A204.1 (cell line): ENCODE results near the gene STK11.
"Not testable (repeated sequence)": the region's sequence is repeated elsewhere in the genome, so short reads cannot be mapped to it uniquely, and the experiment has no call there.

ENCODE experiments used
- FAIRE-seq: peaks from 2 replicates; lab custom pipeline; 2012; peaks lifted over from hg19 to GRCh38; lab: Jason Lieb, UNC

STK11 gene

GRCh38 chr19:1238369-1239303, 33.1 kb downstream of the STK11 start:
- FAIRE-seq: no peak

GRCh38 chr19:1239420-1239795, 33.8 kb downstream of the STK11 start:
- no peak for FAIRE-seq

- FAIRE-seq: no peak
These were observed 34.5 kb downstream of the STK11 start for GRCh38 chr19:1239796-1240737.

- FAIRE-seq: no peak
These were observed 35.3 kb downstream of the STK11 start for GRCh38 chr19:1240925-1241324.

- FAIRE-seq: peak; percentile 58
These were observed 36.0 kb downstream of the STK11 start, which contains the start of gene ATP5F1D for GRCh38 chr19:1241417-1242095. ATP5F1D (plus strand) TSS chr19:1241751; CDS start chr19:1241851, 100 bp downstream.

- FAIRE-seq: no peak
These were observed 38.5 kb downstream of the STK11 start for GRCh38 chr19:1243768-1244692.

- FAIRE-seq: no peak
These were observed 39.3 kb downstream of the STK11 start for GRCh38 chr19:1244693-1245451.

GRCh38 chr19:1245494-1246264, 40.1 kb downstream of the STK11 start:
- no peak for FAIRE-seq

GRCh38 chr19:1246265-1247087, 40.9 kb downstream of the STK11 start:
- not testable (repeated sequence) for FAIRE-seq

GRCh38 chr19:1247748-1248138, 42.2 kb downstream of the STK11 start:
- no peak for FAIRE-seq

- no peak for FAIRE-seq
These were observed 42.7 kb downstream of the STK11 start, which contains the start of gene MIDN for GRCh38 chr19:1248139-1248785. MIDN (plus strand) TSS chr19:1248583; CDS start chr19:1250297, 1,714 bp downstream.

GRCh38 chr19:1248786-1249297, 43.3 kb downstream of the STK11 start:
- no peak for FAIRE-seq

- FAIRE-seq: no peak
These were observed 43.9 kb downstream of the STK11 start for GRCh38 chr19:1249298-1249989.

- FAIRE-seq: no peak
These were observed 44.4 kb downstream of the STK11 start for GRCh38 chr19:1249990-1250436.

GRCh38 chr19:1250437-1251260, 45.1 kb downstream of the STK11 start:
- no peak for FAIRE-seq
